ENCODE results near the gene TYW1.

GRCh38 chr7:67018940-67019339 lies 22.3 kb downstream of the TYW1 start:
- TF ChIP-seq ARNT (IDR thresholded peaks at IDR 0.05): no peak
- no peak for TF ChIP-seq PKNOX1 (IDR thresholded peaks at IDR 0.05)
- no peak for TF ChIP-seq FOXM1 (IDR thresholded peaks at IDR 0.05; ENCODE audit: borderline replicate concordance)
- TF ChIP-seq SUZ12 (IDR thresholded peaks at IDR 0.05): no peak
- no peak for TF ChIP-seq ELF4 (IDR thresholded peaks at IDR 0.05)
- no peak for TF ChIP-seq TARDBP (IDR thresholded peaks at IDR 0.05)
- no peak for TF ChIP-seq CTBP1 (IDR thresholded peaks at IDR 0.05; ENCODE audit: borderline replicate concordance)
- no peak for TF ChIP-seq FOXA1 (IDR thresholded peaks at IDR 0.05)
- TF ChIP-seq HDGF (IDR thresholded peaks at IDR 0.05; ENCODE audit: borderline replicate concordance): no peak
